Calu3 (cell line): ENCODE data around the gene ATP8A1. TPM values are rescaled to one million over a fixed set of nuclear protein-coding genes. Genes with fewer than 3 reads are reported as not detected.

Source experiments
- BruUV-seq: library from RNA; stranded (reverse); fragments of 400-500 nt; replicated peaks from 2 replicates; lab custom pipeline; 2021; lab: Mats Ljungman, UMichigan
- CTCF ChIA-PET: fragments of 300-600 bp; sonication (Branson Sonifier 250); formaldehyde crosslinking; loops from one replicate; lab custom pipeline; 2022; ENCODE audit warnings: antibody characterized with exemption; lab: Charles Lee
- DNase-seq: peaks from one replicate; pipeline ENCODE4 v3.0.0; 2022
- H3K27ac Mint-ChIP-seq: one replicate; pipeline ENCODE4 v1.8.0; 2022; ENCODE audit warnings: mixed read lengths; ENCODE audit not compliant: unreplicated experiment
- H3K27me3 Mint-ChIP-seq: one replicate; pipeline ENCODE4 v1.8.0; 2022; ENCODE audit warnings: mixed read lengths; ENCODE audit not compliant: unreplicated experiment
- H3K36me3 Mint-ChIP-seq: one replicate; pipeline ENCODE4 v1.8.0; 2022; ENCODE audit warnings: mild to moderate bottlenecking, moderate library complexity, mixed read lengths; ENCODE audit not compliant: insufficient read depth, unreplicated experiment
- H3K4me1 Mint-ChIP-seq: one replicate; pipeline ENCODE4 v1.8.0; 2022; ENCODE audit warnings: mild to moderate bottlenecking, low read depth, mixed read lengths; ENCODE audit not compliant: unreplicated experiment
- H3K4me3 Mint-ChIP-seq: one replicate; pipeline ENCODE4 v1.8.0; 2022; ENCODE audit warnings: mild to moderate bottlenecking, low read depth, moderate library complexity, mixed read lengths; ENCODE audit not compliant: unreplicated experiment
- H3K9me3 Mint-ChIP-seq: one replicate; pipeline ENCODE4 v1.8.0; 2022; ENCODE audit warnings: low read depth, mixed read lengths; ENCODE audit not compliant: unreplicated experiment
- intact Hi-C: fragments of 100-400 bp; cut with micrococcal nuclease; formaldehyde crosslinking; loops from one replicate; pipeline ENCODE4 v1.10.0; 2022; ENCODE audit not compliant: unreplicated experiment
- total RNA-seq: library from RNA; stranded (reverse); gene quantifications from 2 replicates; pipeline ENCODE4 v1.2.3, GENCODE V29; 2022
- TF ChIP-seq, protein P1 (sequence below): fragments of 200-600 bp; IDR thresholded peaks from one replicate; pipeline ENCODE4 v1.8.0; 2022; ENCODE audit warnings: antibody characterized with exemption; ENCODE audit not compliant: unreplicated experiment

The ATP8A1 gene
- total RNA-seq, 1 experiment from 2014 or later, result 0.76 TPM

DNA sequence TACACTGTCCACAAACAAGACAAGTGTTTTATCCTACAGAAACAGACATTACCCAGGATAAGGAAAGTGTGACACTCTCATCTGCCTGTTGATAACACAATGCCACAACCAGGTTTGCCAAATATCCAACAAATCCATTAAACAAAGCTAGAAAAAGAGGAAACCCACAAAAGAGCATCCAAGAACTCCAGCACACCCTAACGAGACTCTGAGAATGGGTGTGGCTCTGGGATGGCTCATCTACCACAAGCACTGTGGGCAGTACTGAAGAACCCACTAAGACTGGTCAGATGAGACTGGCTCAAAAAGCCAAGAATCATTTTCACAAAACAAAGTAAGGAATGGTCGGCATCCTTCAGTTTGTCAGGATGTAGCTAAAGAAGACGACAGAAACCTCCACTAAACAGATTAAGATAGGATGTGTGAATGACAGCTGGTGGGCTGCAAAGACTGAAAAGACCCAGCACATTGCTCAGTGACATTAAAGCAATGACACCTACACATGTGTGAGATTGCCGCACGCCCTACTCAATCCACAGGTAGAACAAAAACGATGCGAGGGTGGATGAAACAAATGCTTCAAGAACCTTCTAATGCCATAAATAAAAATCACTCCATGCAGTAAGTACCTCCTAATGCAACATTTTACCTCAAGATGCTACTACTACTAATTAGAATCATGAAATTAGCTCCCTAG, 14.7 kb downstream of the ATP8A1 start:
- H3K4me3 Mint-ChIP-seq, result no peak overlapping the region
- no peak for DNase-seq
- BruUV-seq, result no TSS peak
- H3K36me3 Mint-ChIP-seq, result no peaks in the 10 kb centered on the region
- intact Hi-C loops, result no loop called here
- TF ChIP-seq, protein P1, sequence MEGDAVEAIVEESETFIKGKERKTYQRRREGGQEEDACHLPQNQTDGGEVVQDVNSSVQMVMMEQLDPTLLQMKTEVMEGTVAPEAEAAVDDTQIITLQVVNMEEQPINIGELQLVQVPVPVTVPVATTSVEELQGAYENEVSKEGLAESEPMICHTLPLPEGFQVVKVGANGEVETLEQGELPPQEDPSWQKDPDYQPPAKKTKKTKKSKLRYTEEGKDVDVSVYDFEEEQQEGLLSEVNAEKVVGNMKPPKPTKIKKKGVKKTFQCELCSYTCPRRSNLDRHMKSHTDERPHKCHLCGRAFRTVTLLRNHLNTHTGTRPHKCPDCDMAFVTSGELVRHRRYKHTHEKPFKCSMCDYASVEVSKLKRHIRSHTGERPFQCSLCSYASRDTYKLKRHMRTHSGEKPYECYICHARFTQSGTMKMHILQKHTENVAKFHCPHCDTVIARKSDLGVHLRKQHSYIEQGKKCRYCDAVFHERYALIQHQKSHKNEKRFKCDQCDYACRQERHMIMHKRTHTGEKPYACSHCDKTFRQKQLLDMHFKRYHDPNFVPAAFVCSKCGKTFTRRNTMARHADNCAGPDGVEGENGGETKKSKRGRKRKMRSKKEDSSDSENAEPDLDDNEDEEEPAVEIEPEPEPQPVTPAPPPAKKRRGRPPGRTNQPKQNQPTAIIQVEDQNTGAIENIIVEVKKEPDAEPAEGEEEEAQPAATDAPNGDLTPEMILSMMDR, result no peak
- H3K27ac Mint-ChIP-seq, result no peak overlapping the region
- H3K27me3 Mint-ChIP-seq, result no peaks in the 10 kb centered on the region
- H3K9me3 Mint-ChIP-seq, result peaks cover 3% of the 10 kb centered on the region
- CTCF ChIA-PET, result no interaction called here
- H3K4me1 Mint-ChIP-seq, result no peaks in the 10 kb centered on the region

DNA sequence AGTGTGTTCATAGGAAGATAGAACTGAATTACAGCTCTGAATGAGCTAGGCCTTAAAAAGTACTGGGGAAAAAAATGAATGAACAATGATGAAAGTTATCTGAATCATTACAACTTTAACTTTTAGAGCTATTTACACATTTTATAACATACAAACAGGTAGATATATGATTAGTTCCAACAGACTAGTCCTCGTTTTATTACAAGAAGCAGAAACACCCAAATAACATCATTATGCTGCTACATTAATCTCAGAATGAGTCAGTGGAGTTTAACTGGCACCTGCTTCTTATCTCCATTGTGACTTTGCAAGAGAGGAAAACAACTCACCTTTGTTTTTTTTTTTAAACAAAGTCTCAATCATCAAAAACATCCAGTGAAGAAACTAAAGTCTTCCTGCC, 15.2 kb downstream of the ATP8A1 start:
- H3K4me3 Mint-ChIP-seq, result no peak overlapping the region
- TF ChIP-seq, protein P1, result no peak
- H3K9me3 Mint-ChIP-seq, result peaks cover 3% of the 10 kb centered on the region
- CTCF ChIA-PET, result no interaction called here
- H3K27ac Mint-ChIP-seq, result no peak overlapping the region
- H3K4me1 Mint-ChIP-seq, result no peaks in the 10 kb centered on the region
- BruUV-seq, result no TSS peak
- H3K36me3 Mint-ChIP-seq, result no peaks in the 10 kb centered on the region
- intact Hi-C loops, result no loop called here
- DNase-seq, result no peak
- no peaks in the 10 kb centered on the region for H3K27me3 Mint-ChIP-seq

DNA sequence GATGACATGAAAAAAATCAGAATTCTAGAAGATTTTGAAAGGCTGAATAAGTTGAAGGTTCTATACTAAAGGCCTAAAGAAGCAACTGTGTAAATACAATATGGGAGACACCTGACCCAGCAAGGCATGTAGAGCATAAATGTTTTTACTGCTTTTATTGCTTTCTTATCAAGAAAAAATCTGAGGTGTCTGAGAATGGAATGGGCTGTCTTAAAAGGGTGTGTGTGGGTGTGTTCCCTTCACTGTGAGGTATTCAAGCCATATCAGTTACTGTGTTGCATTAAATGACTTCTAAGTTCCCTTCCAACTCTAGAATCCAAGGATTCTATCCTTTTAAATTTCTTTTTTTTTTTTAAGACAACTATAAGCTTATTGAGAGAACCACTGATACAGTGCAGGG, 15.7 kb downstream of the ATP8A1 start:
- TF ChIP-seq, protein P1, result no peak
- Mint-ChIP-seq H3K27me3 (no peaks in the 10 kb centered on the region), H3K4me3 (no peak overlapping the region), H3K4me1 (no peaks in the 10 kb centered on the region), H3K9me3 (peaks cover 3% of the 10 kb centered on the region), H3K36me3 (no peaks in the 10 kb centered on the region), H3K27ac (no peak overlapping the region)
- intact Hi-C loops, result no loop called here
- CTCF ChIA-PET, result no interaction called here
- DNase-seq, result no peak
- BruUV-seq, result no TSS peak

DNA sequence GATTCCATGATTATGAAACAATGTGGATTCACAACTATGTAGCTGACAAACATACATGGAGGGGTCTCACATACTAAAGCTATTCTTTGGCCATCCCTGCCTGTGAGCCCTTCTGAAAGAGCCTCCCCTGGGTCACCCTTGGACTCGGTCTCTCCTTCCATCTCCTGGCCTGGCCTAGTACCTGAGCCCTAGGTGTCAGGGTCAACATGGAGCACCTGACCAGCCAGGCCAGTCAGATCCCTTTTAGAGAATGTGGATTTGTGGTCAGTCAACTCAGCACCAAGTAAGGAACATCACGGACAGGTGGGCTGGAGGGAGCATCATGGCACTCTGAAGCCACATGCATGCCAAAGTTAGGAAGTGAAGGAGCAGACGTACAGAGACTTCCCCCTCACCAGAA, 16.3 kb downstream of the ATP8A1 start:
- no peak for DNase-seq
- intact Hi-C loops, result no loop called here
- Mint-ChIP-seq H3K27ac (no peak overlapping the region), H3K36me3 (no peaks in the 10 kb centered on the region), H3K4me3 (no peak overlapping the region), H3K27me3 (no peaks in the 10 kb centered on the region), H3K9me3 (peaks cover 3% of the 10 kb centered on the region), H3K4me1 (no peaks in the 10 kb centered on the region)
- TF ChIP-seq, protein P1, result no peak
- BruUV-seq, result no TSS peak
- CTCF ChIA-PET, result no interaction called here
